ENCODE results near the gene TKTL2. TPM values are rescaled to one million over a fixed set of nuclear protein-coding genes. Genes with fewer than 3 reads are reported as not detected.
"Not testable (repeated sequence)": the region's sequence is repeated elsewhere in the genome, so short reads cannot be mapped to it uniquely, and the experiment has no call there.

Gene TKTL2
- total RNA-seq, 2 experiments from 2014 or later = not detected

DNA sequence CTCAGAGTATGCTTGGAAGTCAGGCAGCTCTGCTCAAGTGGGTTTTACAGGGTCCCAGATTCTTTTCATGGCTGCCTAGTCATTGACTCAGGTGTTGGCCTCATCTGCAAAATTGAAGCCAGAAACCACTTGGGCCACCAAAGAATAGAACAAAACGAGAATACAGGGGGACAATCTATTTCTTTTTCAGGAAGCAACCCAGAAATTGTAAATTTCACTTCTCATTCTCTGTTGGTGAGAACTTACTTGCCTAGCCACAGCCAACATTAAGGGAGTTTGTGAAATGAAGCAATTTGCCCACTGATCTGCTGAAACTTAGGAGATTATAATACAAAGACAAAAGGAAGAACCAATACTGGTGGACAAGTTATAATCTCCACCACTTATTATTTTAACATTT lies 8.6 kb upstream of the TKTL2 start:
- POLR2A ChIA-PET = no interaction called here
- H3K27ac Mint-ChIP-seq = no peak overlapping the region
- ATAC-seq (ENCODE audit: low read depth) (no peak), DNase-seq (no peak)
- no peaks in the 10 kb centered on the region for H3K9me3 Mint-ChIP-seq
- no peaks in the 10 kb centered on the region for H3K36me3 Mint-ChIP-seq
- H3K4me3 Mint-ChIP-seq = no peak overlapping the region
- no peaks in the 10 kb centered on the region for H3K4me1 Mint-ChIP-seq
- peaks cover 4% of the 10 kb centered on the region for H3K27me3 Mint-ChIP-seq

DNA sequence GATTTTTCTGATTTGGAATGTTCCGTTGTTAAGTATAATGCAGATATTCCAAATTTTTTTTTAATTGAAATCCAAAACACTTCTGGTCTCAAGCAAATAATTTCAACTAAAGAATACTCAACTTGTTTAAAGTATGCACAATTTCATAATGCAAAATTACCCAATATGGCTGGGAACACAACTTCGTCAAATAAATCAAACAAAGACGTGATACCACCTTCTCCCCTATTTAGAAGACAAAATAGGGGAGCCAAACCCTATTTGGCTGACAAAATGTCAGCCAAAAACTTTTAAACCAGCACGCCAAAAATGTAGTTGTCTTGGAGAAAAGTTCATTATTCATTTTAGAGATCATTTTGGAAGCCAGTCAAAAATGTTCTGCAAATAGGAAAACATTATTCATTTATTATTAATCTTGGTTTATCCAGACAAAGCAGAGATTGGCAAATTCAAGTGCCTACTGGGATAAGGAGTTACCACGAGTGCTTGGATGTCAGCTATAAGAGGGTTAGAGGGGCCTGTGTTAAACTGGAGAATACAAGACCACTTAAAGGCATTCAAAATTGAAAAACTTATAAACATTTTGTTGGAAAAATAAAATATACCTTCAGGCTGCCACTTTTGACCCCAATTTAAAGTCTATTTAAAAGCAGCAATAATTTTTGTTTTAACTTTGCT lies 3.3 kb upstream of the TKTL2 start:
- Mint-ChIP-seq H3K4me1 (no peaks in the 10 kb centered on the region), H3K4me3 (no peak overlapping the region), H3K27me3 (peaks cover 4% of the 10 kb centered on the region), H3K27ac (no peak overlapping the region), H3K36me3 (no peaks in the 10 kb centered on the region), H3K9me3 (no peaks in the 10 kb centered on the region)
- POLR2A ChIA-PET = no interaction called here
- DNase-seq (no peak), ATAC-seq (ENCODE audit: low read depth) (no peak)

DNA sequence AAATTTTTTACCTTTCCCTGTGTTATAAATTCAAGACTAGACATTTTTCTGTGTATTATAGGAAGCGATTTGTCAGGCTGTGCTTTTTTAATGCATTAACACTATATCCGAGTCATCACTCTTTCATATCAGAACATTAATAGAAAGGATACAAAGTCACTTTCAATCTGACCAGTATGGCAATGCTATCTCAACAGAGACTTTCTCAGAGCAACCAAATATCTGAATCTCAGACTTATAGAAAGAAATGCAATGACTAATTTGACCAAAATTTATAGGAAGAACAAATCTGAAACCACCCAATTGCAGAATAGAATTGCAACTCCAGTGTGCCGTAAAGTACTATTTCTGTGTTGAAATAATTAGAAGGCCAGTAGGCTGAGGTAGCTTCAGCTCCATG lies 473 bp upstream of the TKTL2 start:
- DNase-seq (no peak), ATAC-seq (ENCODE audit: low read depth) (no peak)
- no peak overlapping the region for H3K27ac Mint-ChIP-seq
- no peaks in the 10 kb centered on the region for H3K4me1 Mint-ChIP-seq
- no peaks in the 10 kb centered on the region for H3K36me3 Mint-ChIP-seq
- no peak overlapping the region for H3K4me3 Mint-ChIP-seq
- H3K27me3 Mint-ChIP-seq = peaks cover 11% of the 10 kb centered on the region
- no peaks in the 10 kb centered on the region for H3K9me3 Mint-ChIP-seq
- POLR2A ChIA-PET = no interaction called here

DNA sequence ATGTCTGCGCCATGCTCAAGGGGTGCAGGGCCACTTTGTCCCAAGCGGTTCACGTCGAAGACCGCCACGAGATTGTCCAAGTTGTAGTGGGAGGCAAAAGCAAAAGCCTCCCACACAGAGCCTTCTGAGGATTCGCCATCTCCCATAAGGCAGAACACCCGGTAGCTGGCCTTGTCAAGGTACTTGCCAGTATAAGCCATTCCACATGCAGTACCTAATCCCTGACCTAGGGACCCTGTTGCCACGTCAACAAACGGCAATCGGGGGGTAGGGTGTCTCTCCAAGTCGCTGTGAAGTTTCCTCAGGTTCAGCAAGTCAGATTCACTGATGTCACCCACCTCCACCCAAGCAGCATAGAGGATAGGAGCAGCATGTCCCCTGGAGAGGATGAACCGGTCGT lies 424 bp downstream of the TKTL2 start:
- no peak overlapping the region for H3K27ac Mint-ChIP-seq
- H3K4me1 Mint-ChIP-seq = no peaks in the 10 kb centered on the region
- POLR2A ChIA-PET = no interaction called here

DNA sequence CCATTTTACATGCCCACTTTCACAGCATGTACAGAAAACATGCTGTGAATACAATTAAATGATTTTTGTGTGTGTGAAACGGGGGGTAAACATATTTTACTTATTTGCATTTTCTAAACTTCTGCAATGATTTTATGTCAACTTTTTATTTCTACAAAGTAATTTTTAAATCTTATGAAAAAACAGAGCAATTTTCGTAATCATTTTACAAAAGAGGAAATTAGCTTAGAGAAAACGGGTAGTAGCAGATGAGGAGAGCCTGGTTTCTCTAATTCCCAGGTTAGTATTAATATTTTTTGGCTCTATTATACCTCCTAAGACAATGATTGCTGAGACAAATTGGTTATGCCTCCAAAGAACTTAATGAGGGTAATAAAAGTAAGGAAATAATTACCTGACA lies 3.2 kb downstream of the TKTL2 start:
- Mint-ChIP-seq H3K4me1 (no peaks in the 10 kb centered on the region), H3K27ac (no peak overlapping the region), H3K4me3 (no peak overlapping the region), H3K36me3 (no peaks in the 10 kb centered on the region), H3K27me3 (peaks cover 9% of the 10 kb centered on the region), H3K9me3 (no peaks in the 10 kb centered on the region)
- ATAC-seq (ENCODE audit: low read depth) (no peak), DNase-seq (no peak)
- POLR2A ChIA-PET = no interaction called here

More for the DNA sequence above, 424 bp downstream of the TKTL2 start:
- Mint-ChIP-seq H3K9me3 (no peaks in the 10 kb centered on the region), H3K27me3 (peaks cover 12% of the 10 kb centered on the region), H3K36me3 (no peaks in the 10 kb centered on the region), H3K4me3 (no peak overlapping the region)
- no peak for ATAC-seq (ENCODE audit: low read depth)
- no peak for DNase-seq

DNA sequence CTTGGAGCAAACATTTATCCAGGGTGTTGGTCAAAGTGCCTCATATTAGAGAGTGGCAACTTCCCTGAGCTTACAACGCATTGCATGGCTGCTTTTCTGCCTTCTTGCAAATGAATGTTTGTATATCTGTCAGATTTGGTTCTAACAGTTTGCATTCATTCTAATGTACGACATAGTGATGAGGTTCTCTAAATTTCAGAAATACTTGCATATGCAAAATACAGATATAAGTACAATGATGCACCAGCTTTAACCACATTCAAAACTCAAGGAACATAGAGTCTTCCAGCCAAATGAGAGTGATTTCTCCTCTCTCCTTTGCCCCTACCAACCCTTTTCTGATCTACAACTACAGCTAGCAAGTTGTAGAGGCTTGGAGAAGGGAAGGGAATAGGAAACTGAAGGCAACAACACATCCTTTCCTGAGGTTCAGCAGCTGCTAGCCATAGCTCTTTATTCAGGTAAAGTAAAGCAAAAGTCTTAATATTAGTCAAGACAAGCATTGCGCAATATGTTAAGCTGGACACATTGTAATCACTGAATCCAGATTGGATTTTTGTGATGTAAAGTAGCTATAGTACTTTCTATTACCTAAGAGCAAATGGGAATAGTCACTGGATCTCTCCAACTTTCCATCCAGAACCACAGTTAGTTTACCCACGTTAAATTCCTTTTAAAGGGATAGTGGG lies 6.3 kb downstream of the TKTL2 start:
- H3K9me3 Mint-ChIP-seq = no peaks in the 10 kb centered on the region

DNA sequence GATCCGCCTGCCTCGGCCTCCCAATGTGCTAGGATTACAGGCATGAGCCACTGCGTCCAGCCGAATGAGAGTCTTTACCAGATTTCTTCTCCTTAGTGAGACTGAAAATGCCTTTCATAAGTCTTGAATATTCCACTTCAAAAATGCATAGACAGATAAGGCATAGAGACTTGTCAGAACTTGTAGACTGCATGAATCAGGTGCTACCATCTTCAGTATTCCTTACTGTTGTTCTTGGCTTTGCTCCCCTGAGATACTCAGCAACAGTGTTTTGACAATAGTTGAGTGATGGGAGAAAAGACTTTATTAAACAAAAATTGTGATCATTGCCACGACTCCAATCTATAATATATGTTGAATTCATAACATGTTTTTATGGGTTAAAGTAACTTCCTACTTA lies 11.0 kb downstream of the TKTL2 start:
- ATAC-seq (ENCODE audit: low read depth) = no peak
- no peaks in the 10 kb centered on the region for H3K36me3 Mint-ChIP-seq
- H3K9me3 Mint-ChIP-seq = no peaks in the 10 kb centered on the region
- DNase-seq = no peak
- H3K4me3 Mint-ChIP-seq = no peak overlapping the region
- peaks cover 6% of the 10 kb centered on the region for H3K27me3 Mint-ChIP-seq
- H3K4me1 Mint-ChIP-seq = no peaks in the 10 kb centered on the region
- POLR2A ChIA-PET = no interaction called here
- H3K27ac Mint-ChIP-seq = no peak overlapping the region

More for the DNA sequence above, 6.3 kb downstream of the TKTL2 start:
- Mint-ChIP-seq H3K4me3 (no peak overlapping the region), H3K27ac (no peak overlapping the region), H3K36me3 (no peaks in the 10 kb centered on the region), H3K4me1 (no peaks in the 10 kb centered on the region), H3K27me3 (peaks cover 15% of the 10 kb centered on the region)
- ATAC-seq (ENCODE audit: low read depth) (no peak), DNase-seq (no peak)
- POLR2A ChIA-PET = no interaction called here

DNA sequence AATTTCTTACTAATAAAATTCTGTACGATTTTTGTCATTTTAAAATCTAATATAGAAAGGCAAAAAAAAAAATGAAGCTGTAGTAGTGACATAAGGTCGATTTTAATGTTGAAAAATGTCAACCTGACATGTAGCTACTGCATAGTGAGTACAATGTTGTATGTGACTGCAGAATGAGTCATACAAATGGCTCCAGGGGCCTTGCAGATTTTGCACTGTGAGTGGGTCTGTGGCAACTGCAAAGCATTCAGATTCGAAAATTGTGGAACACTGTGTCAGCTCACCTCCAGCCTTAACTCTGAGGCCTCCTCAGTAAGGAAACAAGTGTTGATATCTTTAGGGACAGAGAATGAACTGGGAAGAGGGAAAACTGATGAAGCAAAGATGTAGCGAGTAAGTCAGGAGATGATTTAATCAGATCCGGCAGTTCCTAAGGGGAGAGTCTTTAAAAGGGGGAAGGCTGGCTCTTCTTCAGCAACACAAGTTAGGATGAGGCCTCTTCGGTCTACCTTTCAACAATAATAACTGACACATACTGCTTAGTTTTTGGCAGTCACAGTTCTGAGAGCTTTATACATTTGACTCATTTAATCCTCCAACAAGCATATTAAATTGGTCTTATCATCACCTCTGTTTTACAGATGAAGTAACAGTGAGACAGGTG lies 24.9 kb downstream of the TKTL2 start:
- H3K36me3 Mint-ChIP-seq = no peaks in the 10 kb centered on the region
- H3K4me3 Mint-ChIP-seq = no peak overlapping the region
- no peak for DNase-seq
- no peaks in the 10 kb centered on the region for H3K9me3 Mint-ChIP-seq
- no peaks in the 10 kb centered on the region for H3K4me1 Mint-ChIP-seq
- ATAC-seq (ENCODE audit: low read depth) = no peak
- H3K27ac Mint-ChIP-seq = no peak overlapping the region
- POLR2A ChIA-PET = no interaction called here
- H3K27me3 Mint-ChIP-seq = peaks cover 3% of the 10 kb centered on the region

DNA sequence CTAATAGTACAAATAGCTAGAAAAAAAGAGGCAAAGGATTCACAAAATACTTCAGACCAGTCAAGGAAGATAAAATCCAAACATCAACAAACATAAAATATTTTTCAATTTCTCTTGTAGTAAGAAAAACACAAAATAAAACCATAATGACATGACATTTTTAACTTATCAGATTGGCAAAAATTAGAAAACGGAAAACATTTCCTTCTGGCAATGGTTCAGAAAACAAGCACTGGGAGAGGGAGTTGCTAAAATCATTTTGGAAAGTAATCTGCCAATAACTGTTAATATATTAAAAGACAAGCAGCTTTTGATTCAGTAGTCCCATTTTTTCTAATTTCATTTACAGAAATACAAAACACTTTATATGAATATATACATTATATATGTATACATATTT lies 26.1 kb downstream of the TKTL2 start:
- no peaks in the 10 kb centered on the region for H3K4me1 Mint-ChIP-seq
- DNase-seq = no peak
- POLR2A ChIA-PET = no interaction called here
- no peak overlapping the region for H3K4me3 Mint-ChIP-seq
- no peaks in the 10 kb centered on the region for H3K9me3 Mint-ChIP-seq
- H3K27ac Mint-ChIP-seq = no peak overlapping the region
- no peaks in the 10 kb centered on the region for H3K36me3 Mint-ChIP-seq
- H3K27me3 Mint-ChIP-seq = peaks cover 5% of the 10 kb centered on the region
- ATAC-seq (ENCODE audit: low read depth) = no peak

DNA sequence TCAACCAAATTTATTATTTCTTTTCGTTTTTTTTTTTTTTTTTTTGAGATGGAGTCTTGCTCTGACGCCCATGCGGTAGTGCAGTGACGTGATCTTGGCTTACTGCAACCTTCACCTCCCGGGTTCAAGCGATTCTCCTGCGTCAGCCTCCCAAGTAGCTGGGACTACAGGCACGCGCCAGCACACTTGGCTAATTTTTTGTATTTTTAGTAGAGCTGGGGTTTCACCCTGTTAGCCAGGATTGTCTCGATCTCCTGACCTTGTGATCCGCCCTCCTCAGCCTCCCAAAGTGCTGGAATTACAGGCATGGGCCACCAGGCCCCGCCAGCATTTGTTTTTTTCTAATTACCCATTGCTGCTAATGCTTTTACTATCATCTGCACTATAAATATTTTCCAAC lies 26.5 kb downstream of the TKTL2 start:
- H3K36me3 Mint-ChIP-seq; H3K27me3 Mint-ChIP-seq; DNase-seq; H3K4me3 Mint-ChIP-seq; ATAC-seq (ENCODE audit: low read depth); H3K4me1 Mint-ChIP-seq; H3K27ac Mint-ChIP-seq; H3K9me3 Mint-ChIP-seq; POLR2A ChIA-PET: not testable (repeated sequence)

DNA sequence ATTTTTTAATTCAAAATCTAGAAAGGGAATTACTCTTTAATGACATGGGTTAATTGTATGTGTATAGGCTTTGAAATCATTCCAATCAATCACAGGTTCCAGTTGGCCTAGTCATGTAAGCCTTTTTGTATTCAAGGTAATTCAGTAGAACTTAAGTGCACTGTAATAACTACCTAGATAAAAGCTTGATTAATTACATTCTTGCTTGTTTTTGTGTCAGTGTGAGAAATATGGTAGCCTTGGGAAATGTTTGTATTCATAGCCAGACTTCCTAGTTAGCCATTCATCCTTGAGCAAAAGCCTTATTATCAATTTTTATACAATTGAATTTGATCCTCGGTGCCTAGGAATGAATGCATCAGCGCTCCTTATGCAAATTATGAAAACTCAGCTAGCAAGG lies 33.5 kb downstream of the TKTL2 start:
- peaks cover 2% of the 10 kb centered on the region for H3K27me3 Mint-ChIP-seq
- DNase-seq (no peak), ATAC-seq (ENCODE audit: low read depth) (no peak)
- H3K9me3 Mint-ChIP-seq = no peaks in the 10 kb centered on the region
- H3K36me3 Mint-ChIP-seq = no peaks in the 10 kb centered on the region
- H3K4me1 Mint-ChIP-seq = no peaks in the 10 kb centered on the region
- H3K4me3 Mint-ChIP-seq = no peak overlapping the region
- POLR2A ChIA-PET = no interaction called here
- no peak overlapping the region for H3K27ac Mint-ChIP-seq

Other genes with a start within 250 kb of the TKTL2 start
- not detected for gene NPY1R, start 141.2 kb downstream of the TKTL2 start, total RNA-seq
- gene NPY5R, start 129.9 kb downstream of the TKTL2 start, total RNA-seq = not detected
- gene TMA16, start 20.9 kb upstream of the TKTL2 start, total RNA-seq = 10 to 100 TPM; 27.3 to 29.5 TPM